ENCODE data around the gene SIM2.

- TF ChIP-seq ELF4 (IDR thresholded peaks at IDR 0.05): no peak
- no peak for TF ChIP-seq NFRKB (IDR thresholded peaks at IDR 0.05)
- no peak for TF ChIP-seq SP1 (IDR thresholded peaks at IDR 0.05)
- no peak for TF ChIP-seq FOXA1 (IDR thresholded peaks at IDR 0.05)
- no peak for TF ChIP-seq CTBP1 (IDR thresholded peaks at IDR 0.05; ENCODE audit: borderline replicate concordance)
- no peak for TF ChIP-seq LEF1 (IDR thresholded peaks at IDR 0.05; ENCODE audit: borderline replicate concordance)
- no peak for TF ChIP-seq L3MBTL2 (conservative IDR thresholded peaks at IDR 0.05)
- TF ChIP-seq FOXM1 (IDR thresholded peaks at IDR 0.05; ENCODE audit: borderline replicate concordance): no peak
- TF ChIP-seq BHLHE40 (IDR thresholded peaks at IDR 0.05; ENCODE audit: borderline replicate concordance): no peak
- no peak for TF ChIP-seq ARNT (IDR thresholded peaks at IDR 0.05)
- TF ChIP-seq SUZ12 (IDR thresholded peaks at IDR 0.05): no peak
- no peak for TF ChIP-seq ZNF384 (IDR thresholded peaks at IDR 0.05)
- TF ChIP-seq HDGF (IDR thresholded peaks at IDR 0.05; ENCODE audit: borderline replicate concordance): no peak
Observed at GRCh38 chr21:36762642-36763041, 63.7 kb downstream of the SIM2 start.

All from HEK293T (cell line).